GM23248 (cell line): ENCODE measurements around the gene PFKFB2.

Source experiments
- EZH2 ChIP-seq: fragments of 200-600 bp; sonication (generic); IDR thresholded peaks from 2 replicates; pipeline ENCODE4 v1.6.1; 2018; ENCODE audit warnings: antibody characterized with exemption, mild to moderate bottlenecking; ENCODE audit not compliant: insufficient read depth, poor library complexity, severe bottlenecking
- EZH2phosphoT487 ChIP-seq: fragments of 200-600 bp; sonication (generic); IDR thresholded peaks from 2 replicates; pipeline ENCODE4 v1.6.1; 2018; ENCODE audit warnings: antibody characterized with exemption, moderate library complexity, mild to moderate bottlenecking, low read depth; ENCODE audit not compliant: insufficient read depth

DNA sequence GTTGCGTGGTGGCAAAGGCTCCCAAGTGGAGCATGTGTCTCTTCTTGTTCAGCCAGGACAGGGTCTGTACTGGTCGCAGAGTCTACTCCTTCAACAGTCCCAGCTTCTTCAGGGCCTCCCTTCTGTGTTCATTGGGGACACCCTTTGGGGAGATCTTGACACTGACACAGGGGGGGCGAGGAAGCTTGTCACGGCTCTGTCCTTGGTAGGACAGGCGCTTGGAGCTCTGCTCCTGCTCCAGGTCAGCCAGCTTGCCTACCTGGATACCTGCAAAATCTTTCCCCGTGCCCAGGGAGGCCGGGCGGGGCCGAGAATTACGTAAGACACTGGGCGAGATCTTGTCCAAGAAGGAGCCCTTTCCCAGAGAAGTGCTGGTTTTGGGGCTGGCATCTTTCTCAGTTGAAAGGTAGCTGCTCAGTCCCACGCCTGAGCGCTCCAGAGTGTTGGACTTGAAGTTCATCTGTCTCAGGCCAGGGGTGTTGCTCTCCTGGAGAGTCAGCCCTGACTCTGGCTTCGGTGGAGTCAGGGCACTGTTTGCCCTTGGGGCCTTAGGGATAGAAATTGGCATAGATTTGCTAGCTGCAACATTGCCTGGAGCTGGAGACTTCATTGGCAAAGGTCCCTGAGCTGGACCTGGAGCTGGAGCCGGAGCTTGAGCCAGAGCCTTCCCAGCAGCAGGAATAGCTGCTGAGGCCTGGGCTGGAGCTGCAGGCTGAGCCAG is 31.0 kb upstream of the PFKFB2 start:
- TF ChIP-seq EZH2phosphoT487 (no peak), EZH2 (no peak)
